HL-60/S4 treated with retinoic acid at 250 ng/mL for 4 days and 3 days (cell line): ENCODE data around the gene GH1.

Experiments used
- in situ Hi-C: fragments of 300-500 bp; cut with MboI; formaldehyde crosslinking; loops from 2 replicates; pipeline ENCODE4 v1.7.0; 2022; ENCODE audit warnings: low sequenced_read_pairs

GH1 gene

GRCh38 chr17:63918789-63919305 is at the start of gene GH1:
Gene GH1 (minus strand): TSS chr17:63918839. CDS start chr17:63918776, 63 bp downstream.
- in situ Hi-C loops: loop anchor here (25.0 kb wide), 1 partner anchor 368 kb away; no protein-coding TSS in a partner anchor

- in situ Hi-C loops: no loop called here
Observed at GRCh38 chr17:63967953-63968352, 49.3 kb upstream of the GH1 start.

GRCh38 chr17:63966646-63967264 is 48.1 kb upstream of the GH1 start:
- in situ Hi-C loops: no loop called here

- in situ Hi-C loops: no loop called here
Observed at GRCh38 chr17:63963123-63963522, 44.5 kb upstream of the GH1 start.

- in situ Hi-C loops: no loop called here
Observed at GRCh38 chr17:63962298-63962744, 43.7 kb upstream of the GH1 start.

- in situ Hi-C loops: no loop called here
Observed at GRCh38 chr17:63961355-63962212, 42.9 kb upstream of the GH1 start.

GRCh38 chr17:63960430-63960829 is 41.8 kb upstream of the GH1 start:
- in situ Hi-C loops: no loop called here

- in situ Hi-C loops: no loop called here
Observed at GRCh38 chr17:63960006-63960405, 41.4 kb upstream of the GH1 start.

GRCh38 chr17:63956296-63956920 is 37.8 kb upstream of the GH1 start:
- in situ Hi-C loops: no loop called here

GRCh38 chr17:63955791-63956190 is 37.2 kb upstream of the GH1 start:
- in situ Hi-C loops: no loop called here

GRCh38 chr17:63955232-63955631 is 36.6 kb upstream of the GH1 start:
- in situ Hi-C loops: no loop called here

GRCh38 chr17:63954402-63955063 is 35.9 kb upstream of the GH1 start:
- in situ Hi-C loops: no loop called here

- in situ Hi-C loops: no loop called here
Observed at GRCh38 chr17:63950940-63951907, 32.6 kb upstream of the GH1 start.

GRCh38 chr17:63949576-63950250 is 31.1 kb upstream of the GH1 start:
- in situ Hi-C loops: no loop called here

- in situ Hi-C loops: no loop called here
Observed at GRCh38 chr17:63948521-63948920, 29.9 kb upstream of the GH1 start.

GRCh38 chr17:63947711-63948330 is 29.2 kb upstream of the GH1 start:
- in situ Hi-C loops: no loop called here

- in situ Hi-C loops: no loop called here
Observed at GRCh38 chr17:63946440-63947363, 28.1 kb upstream of the GH1 start.
